Ovary (tissue), 3 donors: Measurements from ENCODE around the gene ANXA6.

Experiments used
- CTCF ChIP-seq, 3 donors: fragments of 450-650 bp in 2 of 3; fragments of 200-600 bp in 1 of 3; IDR thresholded peaks; one replicate each; pipeline versions ENCODE4 v1.5.1 to v1.8.0; 2016 to 2022; ENCODE audit warnings: antibody characterized with exemption in 3 of 3, mild to moderate bottlenecking in 1 of 3
- EP300 ChIP-seq: sonication (generic); formaldehyde crosslinking; IDR thresholded peaks from one replicate; pipeline ENCODE4 v1.6.1; 2017; ENCODE audit warnings: antibody characterized with exemption
- POLR2A ChIP-seq: fragments of 450-650 bp; IDR thresholded peaks from one replicate; pipeline ENCODE4 v1.6.1; 2017; ENCODE audit warnings: antibody characterized with exemption, mild to moderate bottlenecking, moderate library complexity
- donor health status: DM: no; HTN: no; CAD: no.

GRCh38 chr5:151182524-151182900, 24.9 kb upstream of the ANXA6 start:
- TF ChIP-seq CTCF (IDR thresholded peaks at IDR 0.05): no peak
- TF ChIP-seq EP300: no peak
- TF ChIP-seq POLR2A: no peak
